CD4-positive, alpha-beta T cell treated with Interferon alpha-2 for 1 hour (primary cell): Measurements from ENCODE around the gene IGSF21.

Experiments used
- DNase-seq, 2 donors: peaks; one replicate each; pipeline ENCODE4 v3.0.0-alpha.2; 2020 to 2022

Gene IGSF21

DNA sequence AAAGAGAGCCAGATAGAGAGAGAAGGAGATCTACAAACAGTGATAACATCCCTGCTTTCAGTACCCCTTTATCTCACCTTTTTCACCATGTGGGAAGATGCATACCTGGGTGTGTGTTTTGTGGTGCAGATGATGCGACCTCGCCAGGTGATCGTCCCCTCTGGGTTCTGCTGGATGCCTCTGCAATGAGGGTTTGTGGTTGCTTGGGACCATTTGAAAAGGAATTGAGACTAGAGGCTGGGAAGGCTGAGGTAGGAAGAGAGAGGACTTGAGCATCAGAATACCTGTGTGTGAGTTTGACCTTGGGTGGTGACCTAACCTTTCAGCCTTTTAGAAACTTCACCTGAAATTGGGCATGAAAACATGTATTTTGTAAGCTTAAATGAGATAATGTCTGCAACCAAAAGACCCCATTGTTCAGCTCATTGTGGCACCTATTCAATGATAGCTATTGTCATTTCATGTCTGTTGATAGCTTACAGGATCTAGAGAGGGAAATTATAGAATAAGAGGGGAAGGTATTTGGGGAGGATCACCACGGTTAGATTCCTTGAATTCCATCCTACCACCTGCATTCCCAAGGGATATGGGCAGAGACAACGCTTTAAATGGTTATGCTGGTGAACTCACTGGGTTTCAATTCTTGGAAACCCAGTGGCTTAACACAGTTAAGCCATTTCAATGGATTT, 125.7 kb downstream of the IGSF21 start:
- DNase-seq: no peak

DNA sequence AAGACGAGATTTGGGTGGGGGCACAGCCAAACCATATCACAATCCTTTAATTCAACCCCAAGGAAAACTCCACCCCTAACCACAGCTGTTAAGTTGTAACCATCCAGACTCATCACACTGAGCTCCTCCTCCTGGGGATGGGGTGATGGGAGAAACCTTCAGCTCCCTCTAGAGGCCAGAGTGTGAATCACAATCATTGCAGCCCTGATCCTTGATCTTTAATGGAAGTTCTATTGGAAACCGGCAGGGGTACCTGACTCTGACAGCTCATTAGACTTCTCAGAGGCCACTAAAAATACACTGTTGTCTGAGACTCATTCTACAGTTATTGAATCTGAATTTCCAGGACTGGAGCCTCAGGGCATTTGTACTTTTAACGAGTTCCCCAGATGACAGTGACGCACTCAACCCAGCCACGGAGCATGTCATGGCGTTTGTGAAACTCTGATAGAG, 127.2 kb downstream of the IGSF21 start:
- DNase-seq: peak in 1 of 2 donors; percentile 1

- no peak for DNase-seq
These were observed 129.8 kb downstream of the IGSF21 start for GRCh38 chr1:18237371-18237770.

DNA sequence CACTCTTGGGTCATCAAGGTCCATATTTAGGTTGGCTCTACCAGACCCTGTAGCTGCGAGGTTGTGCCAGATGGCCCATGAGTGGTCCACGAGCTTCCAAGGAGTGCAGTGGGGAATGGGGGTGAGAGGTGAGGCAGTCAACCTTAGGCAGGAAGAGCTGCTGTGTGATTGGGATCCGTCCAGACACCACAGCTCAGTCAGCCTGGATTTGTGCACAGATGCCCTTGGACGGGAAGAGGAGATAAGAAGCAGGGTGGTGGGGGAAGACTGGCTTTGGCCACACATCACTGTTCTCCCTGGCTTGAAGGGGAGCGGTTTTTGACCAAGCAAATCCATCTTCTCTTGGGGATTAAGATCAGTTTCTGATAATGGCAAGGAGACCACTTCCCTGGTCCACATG, 130.6 kb downstream of the IGSF21 start:
- DNase-seq: no peak

DNA sequence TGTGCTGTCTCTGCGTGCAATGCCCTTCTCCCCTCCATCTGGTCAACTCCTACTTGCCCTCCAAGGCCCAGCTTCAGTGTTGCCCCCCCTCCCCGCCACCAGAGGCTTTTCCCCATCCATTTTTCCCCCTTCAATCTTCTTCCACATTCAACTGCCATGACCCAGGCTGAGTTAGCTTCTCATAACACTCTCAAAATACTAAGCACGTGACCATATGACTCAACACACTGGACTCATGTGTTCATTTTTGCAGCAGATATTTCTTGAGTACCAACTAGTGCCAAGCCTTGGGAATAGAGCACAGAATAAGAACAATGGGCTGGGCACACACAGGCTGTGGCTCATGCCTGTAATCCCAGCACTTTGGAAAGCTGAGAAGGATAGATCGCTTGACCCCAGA, 132.1 kb downstream of the IGSF21 start:
- DNase-seq: no peak

DNA sequence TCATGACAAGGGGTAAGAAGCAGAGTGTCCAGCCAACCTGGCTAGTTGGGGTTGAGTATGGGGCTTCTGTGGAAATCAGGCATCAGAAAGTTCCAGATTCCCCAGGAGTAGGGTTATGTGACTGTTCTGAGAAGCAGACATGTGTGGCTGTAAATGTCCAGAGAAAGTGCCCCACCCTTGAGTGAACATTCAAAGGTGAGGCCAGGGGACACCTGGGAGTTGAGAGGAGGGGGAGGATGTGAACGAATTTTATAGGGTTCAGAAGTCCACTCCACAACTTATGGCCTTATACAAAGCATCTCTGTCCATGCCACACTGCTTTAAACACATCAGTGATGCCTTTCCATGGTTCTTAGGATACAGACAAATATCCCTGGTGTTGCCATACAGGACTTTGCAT, 133.3 kb downstream of the IGSF21 start:
- no peak for DNase-seq

- no peak for DNase-seq
These were observed 134.3 kb downstream of the IGSF21 start for GRCh38 chr1:18241891-18242290.

- no peak for DNase-seq
These were observed 136.0 kb downstream of the IGSF21 start for GRCh38 chr1:18243503-18244175.

- DNase-seq: no peak
These were observed 137.2 kb downstream of the IGSF21 start for GRCh38 chr1:18244762-18245161.

GRCh38 chr1:18245647-18246046, 138.0 kb downstream of the IGSF21 start:
- DNase-seq: no peak

- DNase-seq: no peak
These were observed 138.9 kb downstream of the IGSF21 start for GRCh38 chr1:18246543-18246942.

- no peak for DNase-seq
These were observed 139.6 kb downstream of the IGSF21 start for GRCh38 chr1:18247151-18247550.

- DNase-seq: no peak
These were observed 142.0 kb downstream of the IGSF21 start for GRCh38 chr1:18249631-18250030.

DNA sequence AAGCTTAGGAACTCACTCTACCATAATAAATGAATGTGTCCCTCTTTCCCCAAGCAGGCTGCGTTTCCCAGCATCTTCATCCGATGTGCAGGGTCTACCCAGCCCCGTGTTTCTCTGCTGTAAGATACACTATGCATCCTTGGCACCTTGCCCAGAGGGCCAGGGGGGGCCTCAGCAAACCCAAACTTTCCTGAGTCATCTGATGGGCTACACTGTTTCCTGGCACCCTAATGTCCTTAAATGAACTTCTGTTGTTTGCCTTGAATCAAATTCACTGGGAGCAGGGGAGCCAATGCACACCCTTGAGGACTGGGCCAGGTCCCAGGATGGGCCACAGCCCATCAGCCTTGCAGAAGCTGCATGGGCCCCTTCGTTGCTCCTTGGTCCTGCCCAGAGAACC, 145.5 kb downstream of the IGSF21 start:
- DNase-seq: no peak

DNA sequence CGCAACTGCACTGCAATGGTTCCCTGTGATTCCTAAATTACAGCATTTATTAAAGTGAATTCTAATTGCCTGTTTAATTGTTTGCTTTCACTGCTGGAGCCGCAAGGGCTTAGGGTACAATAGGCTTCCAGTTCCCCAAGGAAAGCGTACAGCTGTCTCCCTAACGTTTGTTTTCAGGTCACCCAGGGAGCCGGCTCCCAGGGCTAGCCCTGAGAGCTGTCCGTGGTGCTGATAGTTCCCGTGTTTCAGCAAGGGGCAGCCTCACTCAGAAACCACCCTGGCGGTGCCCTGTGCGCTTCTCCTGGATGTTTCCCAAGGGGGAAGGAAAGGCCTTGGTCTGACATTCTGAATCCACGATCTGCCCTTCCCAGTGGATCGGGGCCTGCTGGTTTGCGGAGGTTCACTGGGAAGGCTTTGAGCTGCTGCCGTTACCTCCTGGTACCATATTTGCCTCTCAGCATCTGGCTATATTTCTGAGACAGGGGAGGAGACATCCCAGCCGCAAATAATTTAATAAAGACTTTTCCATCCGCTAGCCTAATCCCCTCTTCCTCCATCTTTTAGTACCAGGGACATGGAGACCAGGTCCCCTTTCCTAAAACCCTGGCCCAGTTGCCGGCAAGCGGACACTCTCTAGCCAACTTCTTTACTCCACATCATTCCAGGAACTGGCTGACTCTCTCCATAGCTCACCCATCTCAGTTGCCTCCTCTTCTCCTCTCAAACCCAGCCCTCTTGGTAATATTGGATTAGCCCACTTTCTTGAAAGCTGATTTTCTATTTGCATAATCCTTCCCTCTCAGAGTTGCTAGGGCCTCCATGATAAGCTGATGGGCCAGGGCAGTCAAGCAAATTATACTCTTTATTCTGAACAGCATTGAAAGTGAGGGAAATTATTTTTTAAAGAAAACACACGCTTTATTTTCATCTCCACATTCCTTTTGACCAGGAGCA, 149.0 kb downstream of the IGSF21 start:
- DNase-seq: no peak

GRCh38 chr1:18257778-18258177, 150.2 kb downstream of the IGSF21 start:
- no peak for DNase-seq

DNA sequence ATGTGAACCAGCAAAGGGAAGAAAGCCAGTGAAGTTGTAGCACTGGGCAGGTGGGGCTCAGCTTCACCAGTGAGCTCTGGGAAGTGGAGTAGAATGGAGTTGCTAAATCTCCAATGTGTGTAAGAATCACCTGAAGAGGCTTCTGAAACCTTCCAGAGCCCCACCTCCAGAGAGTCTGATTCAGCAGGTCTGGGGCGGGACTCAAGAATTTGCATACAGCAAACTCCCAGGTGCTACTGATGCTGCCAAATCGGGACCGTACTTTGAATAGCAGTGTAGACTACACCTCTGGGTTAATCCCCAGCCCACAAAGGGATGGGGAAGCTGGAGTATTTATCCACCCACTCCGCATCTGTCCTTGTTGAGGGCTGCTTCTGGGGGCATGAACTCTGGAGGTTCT, 154.3 kb downstream of the IGSF21 start:
- DNase-seq: no peak

DNA sequence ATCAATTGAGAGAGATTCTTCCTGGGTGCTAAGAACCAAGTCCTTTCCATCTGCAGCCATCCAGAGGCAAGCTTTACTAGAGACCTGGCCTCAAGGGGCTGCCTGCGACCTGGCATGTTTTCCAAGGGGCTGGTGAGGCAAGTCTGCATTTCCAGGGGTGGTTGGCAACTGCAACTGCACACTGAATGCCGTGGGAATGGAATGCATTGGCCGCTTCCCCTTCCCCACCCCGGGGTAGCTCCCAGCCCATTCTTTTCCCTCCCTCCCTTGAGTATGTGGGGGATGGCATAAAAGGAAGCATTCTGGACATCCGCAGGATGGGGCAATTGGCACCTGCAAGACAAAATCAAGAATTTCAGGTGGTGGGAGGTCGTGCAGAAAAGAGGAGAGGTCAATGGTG, 155.1 kb downstream of the IGSF21 start:
- no peak for DNase-seq

DNA sequence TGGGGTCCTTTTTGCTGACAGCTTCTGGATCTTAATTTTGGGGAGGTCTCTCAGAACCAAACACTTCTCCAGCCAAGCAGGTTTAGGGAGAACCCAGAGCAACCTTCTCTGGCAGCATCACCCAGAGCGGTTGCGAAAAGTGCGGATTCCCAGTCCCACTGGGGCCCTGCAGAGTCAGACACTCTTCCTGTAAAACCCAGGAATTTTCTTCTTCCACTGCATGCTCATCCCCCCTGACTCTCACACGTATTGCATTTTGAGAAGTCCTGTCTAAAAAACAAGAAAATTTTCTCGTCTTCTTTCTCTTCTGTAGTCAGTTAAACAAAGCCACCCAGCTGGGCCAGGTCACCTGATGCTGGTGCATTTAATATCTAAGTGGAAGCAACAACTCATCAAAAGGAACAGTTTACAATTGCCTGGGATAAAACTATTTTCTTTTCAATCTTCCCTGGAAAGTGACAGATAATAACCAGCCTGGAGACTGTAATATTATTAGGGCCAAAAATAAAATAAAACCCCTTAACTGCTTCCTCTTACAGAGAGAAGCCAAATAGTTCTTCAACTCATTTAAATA, 156.0 kb downstream of the IGSF21 start:
- no peak for DNase-seq

DNA sequence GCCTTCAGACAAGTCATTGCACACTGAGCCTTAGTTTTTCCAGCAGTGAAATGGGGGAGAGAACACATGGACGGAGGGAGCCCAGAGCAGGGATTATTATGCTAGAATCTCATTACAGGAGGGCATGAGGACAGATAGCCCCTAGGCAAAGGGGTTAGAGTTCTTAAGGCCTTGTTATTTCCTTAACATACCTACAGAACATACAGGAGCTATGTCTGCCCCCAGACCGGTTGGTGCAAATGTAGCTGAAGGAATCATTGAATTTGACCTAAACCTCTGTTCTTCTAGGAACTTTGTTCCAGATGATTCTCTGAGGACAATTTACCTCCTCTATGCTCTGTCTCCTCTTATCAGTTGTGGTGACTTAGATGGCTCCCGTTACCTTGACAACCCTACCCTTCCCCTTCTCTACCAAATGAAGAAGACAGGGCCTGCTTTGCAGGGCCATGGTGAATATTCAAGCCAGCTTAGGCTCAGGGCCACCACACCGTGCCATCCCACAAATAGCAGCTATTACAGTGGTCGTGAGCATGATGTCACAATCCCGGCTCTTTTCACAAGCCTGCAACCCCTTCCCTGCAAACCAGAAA, 156.9 kb downstream of the IGSF21 start:
- no peak for DNase-seq

DNA sequence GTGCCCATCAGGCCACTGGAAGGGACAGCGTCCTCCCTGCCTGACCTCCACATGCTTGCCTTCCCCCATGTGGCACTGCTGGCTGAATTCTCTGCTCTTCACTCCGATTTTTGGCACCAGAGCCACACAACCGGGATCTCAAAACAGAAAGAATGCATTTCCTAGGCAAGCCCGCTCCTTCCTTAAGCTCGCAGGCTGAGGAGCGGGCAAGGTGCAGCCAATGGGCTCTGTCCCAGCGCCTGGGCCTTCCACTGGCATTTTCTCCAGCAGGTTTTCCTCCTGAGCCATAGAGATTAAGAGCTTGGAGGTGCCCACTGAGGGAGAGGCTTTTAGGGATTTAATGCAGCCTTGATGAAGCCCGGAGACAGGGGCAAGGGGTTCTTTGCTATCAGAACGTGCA, 158.0 kb downstream of the IGSF21 start:
- no peak for DNase-seq

- no peak for DNase-seq
These were observed 158.8 kb downstream of the IGSF21 start for GRCh38 chr1:18266391-18266790.

- DNase-seq: no peak
These were observed 163.7 kb downstream of the IGSF21 start for GRCh38 chr1:18271336-18271735.
